ENCODE results near the gene OASL. TPM values are rescaled to one million over a fixed set of nuclear protein-coding genes. Genes with fewer than 3 reads are reported as not detected.

OASL gene, protein sequence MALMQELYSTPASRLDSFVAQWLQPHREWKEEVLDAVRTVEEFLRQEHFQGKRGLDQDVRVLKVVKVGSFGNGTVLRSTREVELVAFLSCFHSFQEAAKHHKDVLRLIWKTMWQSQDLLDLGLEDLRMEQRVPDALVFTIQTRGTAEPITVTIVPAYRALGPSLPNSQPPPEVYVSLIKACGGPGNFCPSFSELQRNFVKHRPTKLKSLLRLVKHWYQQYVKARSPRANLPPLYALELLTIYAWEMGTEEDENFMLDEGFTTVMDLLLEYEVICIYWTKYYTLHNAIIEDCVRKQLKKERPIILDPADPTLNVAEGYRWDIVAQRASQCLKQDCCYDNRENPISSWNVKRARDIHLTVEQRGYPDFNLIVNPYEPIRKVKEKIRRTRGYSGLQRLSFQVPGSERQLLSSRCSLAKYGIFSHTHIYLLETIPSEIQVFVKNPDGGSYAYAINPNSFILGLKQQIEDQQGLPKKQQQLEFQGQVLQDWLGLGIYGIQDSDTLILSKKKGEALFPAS
- not detected in 2 replicates for total RNA-seq (2011; cell fraction: chromatin; rRNA removed; ENCODE audit: low replicate concordance)
- total RNA-seq (2011; cell fraction: nucleolus; rRNA removed) = not detected in 2 replicates
- total RNA-seq (2011; cell fraction: nucleoplasm; rRNA removed) = not detected in 2 replicates
- total RNA-seq (2014; rRNA removed) = not detected in 2 replicates
- total RNA-seq (2014; rRNA removed; fragmentation: Illumina TruSeq; extraction: Trizol) = not detected in 2 replicates
- 0.14 TPM in 1 of 2 replicates, not detected in the other for total RNA-seq (2015; rRNA removed; fragmentation: Illumina TruSeq; extraction: Trizol)
- total RNA-seq (2021) = not detected in 2 replicates
- polyA plus RNA-seq (2011; rRNA removed) = not detected in 2 replicates
- polyA plus RNA-seq (2011; cell fraction: cytosol; rRNA removed) = not detected in 2 replicates
- not detected in 2 replicates for polyA plus RNA-seq (2011; cell fraction: nucleus; rRNA removed)
- 0.07 TPM in 1 of 2 replicates, not detected in the other for polyA plus RNA-seq (2012)
- polyA plus RNA-seq (2014; fragmentation: Illumina TruSeq; extraction: Trizol) = not detected in 2 replicates
- polyA plus RNA-seq (2014; fragmentation: Nextera tagmentation; extraction: Ambion mirVana) = not detected
- not detected in 2 replicates for polyA plus RNA-seq (2014; rRNA removed)
- not detected in 2 replicates for polyA minus RNA-seq (2011; rRNA and poly(A)+ RNA removed)
- polyA minus RNA-seq (2011; cell fraction: cytosol; rRNA and poly(A)+ RNA removed) = not detected in 2 replicates
- not detected in 2 replicates for polyA minus RNA-seq (2011; cell fraction: nucleus; rRNA and poly(A)+ RNA removed)
- percentile 11 among the genes with signal in this experiment for Bru-seq, nascent RNA
- percentile 11 among the genes with signal in this experiment for BruChase-seq, experiment 1, labeled RNA remaining after a 2-hour chase
- percentile 5 among the genes with signal in this experiment for BruChase-seq, experiment 2, labeled RNA remaining after a 6-hour chase
- long read RNA-seq, experiment 1 = 0 reads
- long read RNA-seq, experiment 2 = 0 reads
- long read RNA-seq, experiment 3 = 0 reads

DNA sequence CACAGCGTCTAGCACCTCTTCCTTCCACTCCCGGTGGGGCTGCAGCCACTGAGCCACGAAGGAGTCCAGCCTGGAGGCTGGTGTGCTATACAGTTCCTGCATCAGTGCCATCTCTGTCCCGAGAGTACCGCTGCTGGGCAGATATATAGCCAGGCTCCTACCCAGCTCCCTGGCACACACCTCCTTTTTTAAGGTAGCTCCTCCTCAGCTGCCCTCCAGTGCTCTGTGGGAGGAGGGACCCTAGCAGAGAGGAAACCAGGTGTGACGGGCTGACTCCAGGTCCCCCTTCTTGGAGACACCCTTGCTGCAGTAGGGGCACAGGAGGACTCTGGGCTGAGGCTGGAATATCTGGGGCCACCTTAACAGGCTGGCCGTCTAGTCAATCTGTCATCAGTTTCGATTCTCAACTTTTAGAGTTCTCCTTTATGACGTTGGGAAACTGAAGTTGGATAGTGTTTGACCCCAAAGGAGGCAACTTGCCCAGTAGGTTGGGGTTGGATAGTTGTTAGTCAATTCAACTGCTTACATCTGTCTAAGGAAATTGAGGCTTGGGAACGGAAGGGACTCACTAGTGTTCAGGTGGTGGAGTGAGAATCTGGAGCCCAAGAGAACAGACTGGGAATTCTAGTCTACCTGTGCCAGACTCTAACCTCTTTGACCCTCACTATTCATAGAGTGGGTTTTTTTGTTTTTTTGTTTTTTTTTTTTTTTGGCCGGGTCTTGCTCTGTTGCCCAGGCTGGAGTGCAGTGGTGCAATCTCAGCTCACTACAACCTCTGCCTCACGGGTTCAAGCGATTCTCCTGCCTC, at the start of gene OASL:
Gene OASL, minus strand, starts transcription at position 386 of the 808 bp plus-strand sequence. Its CDS starts 275 bp downstream, at position 111.
- Histone ChIP-seq H3K79me2 (ENCODE audit: control insufficient read depth, insufficient read depth, low read length) (no peaks in the 10 kb centered on the region), H3K36me3 (ENCODE audit: control insufficient read depth, insufficient read depth, low read length) (no peaks in the 10 kb centered on the region), H3K9me3 (replicated peaks; ENCODE audit: control insufficient read depth, insufficient read depth, low read depth, low read length) (no peaks in the 10 kb centered on the region), H3K9me1 (ENCODE audit: control insufficient read depth, insufficient read depth, low read length) (no peaks in the 10 kb centered on the region), H3K4me3 (no peak within 1 kb of the TSS), H3K9ac (ENCODE audit: insufficient read depth in 1 of 2, low read depth in 2 of 2, low read length in 2 of 2) (peak within 1 kb of the TSS in 1 of 2 experiments; percentile 50; a peak in 2 of 4 replicates), H3K4me2 (ENCODE audit: insufficient read depth, low read length) (no peak within 1 kb of the TSS; the same call in 1 of the 2 replicates), H3K27ac (ENCODE audit: extremely low read depth, low read depth, low read length) (no peak within 1 kb of the TSS), H2AFZ (ENCODE audit: low read depth, low read length) (no peak within 1 kb of the TSS), H3K27me3 (ENCODE audit: control insufficient read depth in 2 of 2, insufficient read depth in 2 of 2, low read length in 2 of 2) (peaks cover 22 to 41% of the 10 kb centered on the region in 2 experiments), H3K4me1 (replicated peaks in 1 of 2; ENCODE audit: control insufficient read depth in 2 of 2, insufficient read depth in 2 of 2, low read length in 2 of 2) (peaks cover 0 to 5% of the 10 kb centered on the region in 2 experiments; a peak in 1 of 5 replicates), H4K20me1 (replicated peaks; ENCODE audit: control insufficient read depth, insufficient read depth, low read length) (peaks cover 3% of the 10 kb centered on the region; the same call in 1 of the 2 replicates)
- no TSS peak for BruUV-seq (replicated peaks)
- ChIA-PET CTCF (ENCODE audit: low intra/inter-chr PET ratio) (no interaction called here), POLR2A (no interaction called here)
- peak; percentile 42; the same call in 2 of the 3 replicates for ATAC-seq
- FAIRE-seq = no peak
- 4% methylated on average over 11 of the region's 13 CpGs for WGBS (ENCODE audit: insufficient coverage, low coverage, missing lambda C conversion rate)
- no peak for DNase-seq (ENCODE audit: extremely low read depth in 1 of 4, low spot score in 3 of 4)
- intact Hi-C loops (cut with micrococcal nuclease) (no loop called here), in situ Hi-C loops (cut with MboI) (no loop called here)
- TF ChIP-seq MEIS2 (IDR thresholded peaks at IDR 0.05; ENCODE audit: partially characterized antibody) (peak; percentile 86), PBX2 (CRISPR knock-in tag; IDR thresholded peaks at IDR 0.05; ENCODE audit: low read depth) (no peak), PBX2 (tag; conservative IDR thresholded peaks at IDR 0.05; ENCODE audit: low read depth) (peak; percentile 80), ATF1 (CRISPR knock-in tag; IDR thresholded peaks at IDR 0.05) (no peak), ATF1 (tag; IDR thresholded peaks at IDR 0.05) (peak; percentile 43; the same call in 1 of the 2 replicates), MIER1 (IDR thresholded peaks at IDR 0.05; ENCODE audit: low read depth) (no peak), TOE1 (IDR thresholded peaks at IDR 0.05; ENCODE audit: borderline replicate concordance) (peak; percentile 70; the same call in 1 of the 2 replicates), TOE1 (CRISPR knock-in tag; IDR thresholded peaks at IDR 0.05; ENCODE audit: borderline replicate concordance, low read depth) (no peak), CBX8 (IDR thresholded peaks at IDR 0.05; ENCODE audit: borderline replicate concordance, extremely low read depth, low read depth, low read length, poor library complexity, severe bottlenecking) (no peak), CBX2 (IDR thresholded peaks at IDR 0.05; ENCODE audit: insufficient read depth, low read length, poor library complexity, severe bottlenecking) (no peak), HMBOX1 (IDR thresholded peaks at IDR 0.05) (0 out of 2 replicates have a peak, but pooled peaks have one; percentile 24)
